H9 (cell line): Measurements from ENCODE around the gene ATXN7. TPM values are rescaled to one million over a fixed set of nuclear protein-coding genes. Genes with fewer than 3 reads are reported as not detected.

Experiments
- DNase-seq: peaks from one replicate; pipeline ENCODE4 v3.0.0-alpha.2; 2017
- H2AFZ ChIP-seq: one replicate; pipeline ENCODE4 v1.6.1; 2013; ENCODE audit warnings: mild to moderate bottlenecking, low read length, control low read depth, moderate library complexity
- H2AK5ac ChIP-seq: 2 replicates; pipeline ENCODE4 v1.6.1; 2013; ENCODE audit warnings: low read length, control low read depth, mixed read lengths; ENCODE audit not compliant: insufficient read length
- H2BK120ac ChIP-seq: one replicate; pipeline ENCODE4 v1.6.1; 2013; ENCODE audit warnings: low read depth, mild to moderate bottlenecking, low read length, control low read depth, inconsistent platforms; ENCODE audit not compliant: poor library complexity, severe bottlenecking
- H2BK12ac ChIP-seq: 2 replicates; pipeline ENCODE4 v1.6.1; 2013; ENCODE audit warnings: low read length, control low read depth, mixed read lengths, low read depth; ENCODE audit not compliant: insufficient read length
- H2BK15ac ChIP-seq: 2 replicates; pipeline ENCODE4 v1.6.1; 2013; ENCODE audit warnings: low read depth, low read length, control low read depth
- H2BK20ac ChIP-seq: one replicate; pipeline ENCODE4 v1.6.1; 2013; ENCODE audit warnings: low read depth, mild to moderate bottlenecking, low read length, control low read depth, inconsistent platforms; ENCODE audit not compliant: poor library complexity, severe bottlenecking
- H2BK5ac ChIP-seq: 2 replicates; pipeline ENCODE4 v1.6.1; 2013; ENCODE audit warnings: low read length, control low read depth, mixed read lengths; ENCODE audit not compliant: insufficient read length
- H3K14ac ChIP-seq: 2 replicates; pipeline ENCODE4 v1.6.1; 2013; ENCODE audit warnings: low read length, control low read depth; ENCODE audit not compliant: insufficient read depth
- H3K18ac ChIP-seq: 2 replicates; pipeline ENCODE4 v1.6.1; 2013; ENCODE audit warnings: low read depth, mild to moderate bottlenecking, mixed read lengths, low read length, control low read depth; ENCODE audit not compliant: insufficient read length
- H3K23ac ChIP-seq: 2 replicates; pipeline ENCODE4 v1.6.1; 2013; ENCODE audit warnings: low read length, control low read depth, mixed read lengths, low read depth; ENCODE audit not compliant: insufficient read length
- H3K23me2 ChIP-seq: 2 replicates; pipeline ENCODE4 v1.6.1; 2013; ENCODE audit warnings: low read depth, mild to moderate bottlenecking, mixed read lengths, low read length, control low read depth; ENCODE audit not compliant: insufficient read length, poor library complexity, severe bottlenecking
- H3K27ac ChIP-seq: 2 replicates; pipeline ENCODE4 v1.5.1; 2013; ENCODE audit warnings: low read length, control low read depth, mixed read lengths, low read depth; ENCODE audit not compliant: insufficient read length
- H3K27me3 ChIP-seq: 2 replicates; pipeline ENCODE4 v1.6.1; 2013; ENCODE audit warnings: low read length, control low read depth, inconsistent platforms; ENCODE audit not compliant: insufficient read depth
- H3K4ac ChIP-seq: 2 replicates; pipeline ENCODE4 v1.6.1; 2013; ENCODE audit warnings: low read depth, mild to moderate bottlenecking, control low read depth, inconsistent platforms, low read length, moderate library complexity
- H3K4me1 ChIP-seq: 2 replicates; pipeline ENCODE4 v1.6.1; 2013; ENCODE audit warnings: low read length, control low read depth, inconsistent platforms; ENCODE audit not compliant: insufficient read depth
- H3K4me2 ChIP-seq: 2 replicates; pipeline ENCODE4 v1.6.1; 2013; ENCODE audit warnings: low read length, control low read depth, mixed read lengths; ENCODE audit not compliant: insufficient read length, insufficient read depth
- H3K56ac ChIP-seq: 2 replicates; pipeline ENCODE4 v1.6.1; 2013; ENCODE audit warnings: low read depth, mild to moderate bottlenecking, mixed read lengths, low read length, control low read depth; ENCODE audit not compliant: insufficient read length
- H3K79me1 ChIP-seq: 2 replicates; pipeline ENCODE4 v1.6.1; 2013; ENCODE audit warnings: low read depth, mild to moderate bottlenecking, moderate library complexity, low read length, control low read depth, inconsistent platforms; ENCODE audit not compliant: insufficient read depth, poor library complexity, severe bottlenecking
- H3K79me2 ChIP-seq: 2 replicates; pipeline ENCODE4 v1.6.1; 2013; ENCODE audit warnings: low read length, control low read depth, inconsistent platforms; ENCODE audit not compliant: insufficient read depth
- H3K9ac ChIP-seq: 2 replicates; pipeline ENCODE4 v1.6.1; 2013; ENCODE audit warnings: low read length, control low read depth, mixed read lengths; ENCODE audit not compliant: insufficient read length; ENCODE audit errors: extremely low read depth
- H3K9me3 ChIP-seq: one replicate; pipeline ENCODE4 v1.6.1; 2013; ENCODE audit warnings: low read depth, low read length, inconsistent platforms; ENCODE audit not compliant: control insufficient read depth
- H3T11ph ChIP-seq: one replicate; pipeline ENCODE4 v1.6.1; 2013; ENCODE audit warnings: mild to moderate bottlenecking, low read length, control low read depth, inconsistent platforms
- H4K20me1 ChIP-seq: one replicate; pipeline ENCODE4 v1.6.1; 2013; ENCODE audit not compliant: control insufficient read depth, insufficient read length, insufficient read depth
- H4K5ac ChIP-seq: 2 replicates; pipeline ENCODE4 v1.6.1; 2013; ENCODE audit warnings: low read depth, mild to moderate bottlenecking, mixed read lengths, low read length, control low read depth; ENCODE audit not compliant: insufficient read length
- H4K8ac ChIP-seq: replicated peaks from 2 replicates; pipeline ENCODE4 v1.6.1; 2013; ENCODE audit warnings: low read length, control low read depth, mixed read lengths, low read depth; ENCODE audit not compliant: insufficient read length
- H4K91ac ChIP-seq: 2 replicates; pipeline ENCODE4 v1.6.1; 2013; ENCODE audit warnings: low read depth, mild to moderate bottlenecking, moderate library complexity, mixed read lengths, low read length, control low read depth; ENCODE audit not compliant: insufficient read length
- H3K27ac Mint-ChIP-seq, 3 experiments: 2 replicates in 2 of 3; 3 replicates in 1 of 3; pipeline ENCODE4 v1.8.0; 2020 to 2021; ENCODE audit warnings: mixed read lengths in 3 of 3, mild to moderate bottlenecking in 1 of 3, moderate library complexity in 1 of 3
- H3K27me3 Mint-ChIP-seq: 2 replicates; pipeline ENCODE4 v1.8.0; 2021; ENCODE audit warnings: low read depth, mild to moderate bottlenecking, moderate library complexity, mixed read lengths
- H3K36me3 Mint-ChIP-seq, 3 experiments: 2 replicates in 2 of 3; 3 replicates in 1 of 3; pipeline ENCODE4 v1.8.0; 2020 to 2021; ENCODE audit warnings: low read depth in 3 of 3, mixed read lengths in 3 of 3; ENCODE audit not compliant: insufficient read depth in 1 of 3
- H3K4me1 Mint-ChIP-seq, 2 experiments: 2 replicates each; pipeline ENCODE4 v1.8.0; 2020; ENCODE audit warnings: mixed read lengths in 2 of 2
- H3K4me3 Mint-ChIP-seq, 2 experiments: 2 replicates in 1 of 2; 3 replicates in 1 of 2; pipeline ENCODE4 v1.8.0; 2020 to 2021; ENCODE audit warnings: mild to moderate bottlenecking in 2 of 2, mixed read lengths in 2 of 2, moderate library complexity in 1 of 2
- H3K9me3 Mint-ChIP-seq, 2 experiments: 2 replicates in 1 of 2; 3 replicates in 1 of 2; pipeline ENCODE4 v1.8.0; 2020; ENCODE audit warnings: mild to moderate bottlenecking in 2 of 2, mixed read lengths in 2 of 2, moderate library complexity in 1 of 2
- WGBS: extraction: QIAGEN DNeasy Blood & Tissue Kit; methylation state at CpG from one replicate; pipeline ENCODE4 v1.1.7; 2013; ENCODE audit warnings: missing lambda C conversion rate, low lambda C conversion rate, mixed read lengths; ENCODE audit not compliant: insufficient read length; ENCODE audit errors: extremely low coverage; 5-methylcytosine and 5-hydroxymethylcytosine counted together
- total RNA-seq: library from RNA; stranded (reverse); gene quantifications from 2 replicates; pipeline ENCODE4 v1.2.1, GENCODE V29; 2021
- TF ChIP-seq, protein P1 (sequence below): fragments of 200-600 bp; sonication (generic); conservative IDR thresholded peaks from 3 replicates; pipeline ENCODE4 v1.8.0; 2021; ENCODE audit warnings: antibody characterized with exemption, mild to moderate bottlenecking

ATXN7 gene
- total RNA-seq, 1 experiment from 2014 or later, result 21.5 TPM

DNA sequence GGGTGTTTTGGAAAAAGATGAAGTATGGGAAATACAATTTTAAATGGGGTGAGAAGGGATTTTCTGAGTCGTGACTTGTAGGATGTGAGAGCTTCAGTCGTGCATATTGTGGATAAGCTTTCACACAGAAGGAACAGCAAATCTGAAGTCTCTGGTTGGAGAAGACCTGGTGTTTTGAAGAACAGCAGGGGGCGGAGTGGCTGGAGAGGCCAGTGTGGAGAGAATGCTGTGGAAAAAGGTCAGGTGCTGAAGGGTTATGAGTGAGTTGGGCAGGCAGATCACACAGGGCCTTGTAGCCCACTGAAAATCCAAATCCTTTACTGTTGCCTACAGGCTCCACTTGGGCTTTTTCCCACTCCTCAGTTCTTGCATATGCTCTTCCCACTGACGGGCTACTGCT lies 62.6 kb downstream of the ATXN7 start:
- H3K4ac ChIP-seq, result no peak overlapping the region
- no peaks in the 10 kb centered on the region for H3K4me1 ChIP-seq
- H3T11ph ChIP-seq, result no peak overlapping the region
- no peak overlapping the region for H3K9ac ChIP-seq
- H2BK20ac ChIP-seq, result no peak overlapping the region
- no peak overlapping the region for H3K23ac ChIP-seq
- H3K23me2 ChIP-seq, result no peaks in the 10 kb centered on the region
- no peak overlapping the region for H4K8ac ChIP-seq
- no peaks in the 10 kb centered on the region for H3K27me3 ChIP-seq
- no peak overlapping the region for H4K5ac ChIP-seq
- H3K9me3 ChIP-seq, result no peaks in the 10 kb centered on the region
- H2BK15ac ChIP-seq, result no peak overlapping the region
- DNase-seq, result no peak
- no peaks in the 10 kb centered on the region for H3K79me2 ChIP-seq
- no peak overlapping the region for H3K18ac ChIP-seq
- Mint-ChIP-seq H3K36me3 (peaks cover 40 to 48% (median 43%) of the 10 kb centered on the region in 3 experiments), H3K9me3 (peaks cover 17 to 18% of the 10 kb centered on the region in 2 experiments), H3K27me3 (no peaks in the 10 kb centered on the region), H3K4me1 (peaks cover 3 to 4% of the 10 kb centered on the region in 2 experiments; a peak in 1 of 4 replicates), H3K27ac (no peak overlapping the region), H3K4me3 (no peak overlapping the region)
- H4K91ac ChIP-seq, result no peak overlapping the region
- no peak overlapping the region for H3K14ac ChIP-seq
- peaks cover 2% of the 10 kb centered on the region for H4K20me1 ChIP-seq
- no peak overlapping the region for H2AK5ac ChIP-seq
- TF ChIP-seq, protein P1, sequence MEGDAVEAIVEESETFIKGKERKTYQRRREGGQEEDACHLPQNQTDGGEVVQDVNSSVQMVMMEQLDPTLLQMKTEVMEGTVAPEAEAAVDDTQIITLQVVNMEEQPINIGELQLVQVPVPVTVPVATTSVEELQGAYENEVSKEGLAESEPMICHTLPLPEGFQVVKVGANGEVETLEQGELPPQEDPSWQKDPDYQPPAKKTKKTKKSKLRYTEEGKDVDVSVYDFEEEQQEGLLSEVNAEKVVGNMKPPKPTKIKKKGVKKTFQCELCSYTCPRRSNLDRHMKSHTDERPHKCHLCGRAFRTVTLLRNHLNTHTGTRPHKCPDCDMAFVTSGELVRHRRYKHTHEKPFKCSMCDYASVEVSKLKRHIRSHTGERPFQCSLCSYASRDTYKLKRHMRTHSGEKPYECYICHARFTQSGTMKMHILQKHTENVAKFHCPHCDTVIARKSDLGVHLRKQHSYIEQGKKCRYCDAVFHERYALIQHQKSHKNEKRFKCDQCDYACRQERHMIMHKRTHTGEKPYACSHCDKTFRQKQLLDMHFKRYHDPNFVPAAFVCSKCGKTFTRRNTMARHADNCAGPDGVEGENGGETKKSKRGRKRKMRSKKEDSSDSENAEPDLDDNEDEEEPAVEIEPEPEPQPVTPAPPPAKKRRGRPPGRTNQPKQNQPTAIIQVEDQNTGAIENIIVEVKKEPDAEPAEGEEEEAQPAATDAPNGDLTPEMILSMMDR, result no peak
- H2BK120ac ChIP-seq, result no peak overlapping the region
- no peaks in the 10 kb centered on the region for H3K79me1 ChIP-seq
- no CpG with 5 or more reads among the region's 4 CpGs for WGBS
- H3K4me2 ChIP-seq, result no peak overlapping the region
- no peak overlapping the region for H2BK12ac ChIP-seq
- H2AFZ ChIP-seq, result no peak overlapping the region
- no peak overlapping the region for H3K27ac ChIP-seq
- H3K56ac ChIP-seq, result no peak overlapping the region
- no peak overlapping the region for H2BK5ac ChIP-seq
